B cell (primary cell): ENCODE data around the gene SPSB1.

ENCODE experiments used
- EZH2 ChIP-seq: IDR thresholded peaks from 2 replicates; pipeline ENCODE4 v1.6.1; 2012; ENCODE audit warnings: borderline replicate concordance, low read depth, mild to moderate bottlenecking, moderate library complexity, low read length; ENCODE audit not compliant: insufficient read depth, poor library complexity, severe bottlenecking
- TF ChIP-seq, protein P1 (sequence below): fragments of 200-600 bp; IDR thresholded peaks from one replicate; pipeline ENCODE4 v1.8.0; 2022; ENCODE audit warnings: antibody characterized with exemption, mild to moderate bottlenecking

DNA sequence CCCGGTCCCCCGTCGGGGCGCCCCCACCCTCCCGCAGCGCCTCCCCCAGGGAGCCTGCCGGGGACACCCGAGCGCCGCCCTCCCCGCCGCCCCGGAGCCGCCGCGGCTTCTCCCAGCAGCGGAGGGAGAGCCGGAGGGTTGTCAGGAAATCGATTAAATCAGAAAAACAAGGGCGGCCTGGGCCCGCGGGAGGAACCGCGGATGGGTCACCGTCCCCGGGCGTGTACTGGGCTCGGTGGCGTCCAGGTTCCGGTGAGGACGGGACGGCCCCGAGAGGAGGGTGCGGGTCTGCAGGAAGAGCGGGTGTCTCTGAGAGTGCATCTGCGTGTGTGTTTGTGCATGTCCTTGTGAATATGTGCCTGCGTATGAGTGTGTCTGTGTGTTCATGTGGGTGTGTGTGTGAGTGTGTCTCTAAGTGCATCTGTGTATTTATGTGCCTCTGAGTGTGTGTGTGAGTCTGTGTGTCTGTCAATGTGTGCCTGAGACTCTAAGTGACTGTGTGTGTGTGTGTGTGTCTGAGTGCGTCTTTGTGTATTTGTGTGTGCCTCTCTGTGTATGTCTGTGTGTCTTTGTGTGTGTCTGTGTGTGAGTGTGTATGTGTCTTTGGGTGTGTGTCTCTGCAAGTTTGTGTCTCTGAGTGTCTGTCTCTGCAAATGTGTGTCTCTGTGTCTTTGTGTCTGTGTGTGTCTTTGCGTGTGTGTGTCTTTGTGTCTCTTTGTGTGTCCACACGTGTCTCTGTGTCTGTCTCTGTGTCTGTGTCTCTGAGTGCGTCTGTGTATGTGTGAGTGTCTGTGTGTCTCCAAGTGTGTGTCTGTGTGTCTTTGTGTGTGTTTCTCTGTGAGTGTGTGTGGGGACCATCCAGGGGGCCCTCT, 1.1 kb downstream of the SPSB1 start:
- TF ChIP-seq, protein P1, sequence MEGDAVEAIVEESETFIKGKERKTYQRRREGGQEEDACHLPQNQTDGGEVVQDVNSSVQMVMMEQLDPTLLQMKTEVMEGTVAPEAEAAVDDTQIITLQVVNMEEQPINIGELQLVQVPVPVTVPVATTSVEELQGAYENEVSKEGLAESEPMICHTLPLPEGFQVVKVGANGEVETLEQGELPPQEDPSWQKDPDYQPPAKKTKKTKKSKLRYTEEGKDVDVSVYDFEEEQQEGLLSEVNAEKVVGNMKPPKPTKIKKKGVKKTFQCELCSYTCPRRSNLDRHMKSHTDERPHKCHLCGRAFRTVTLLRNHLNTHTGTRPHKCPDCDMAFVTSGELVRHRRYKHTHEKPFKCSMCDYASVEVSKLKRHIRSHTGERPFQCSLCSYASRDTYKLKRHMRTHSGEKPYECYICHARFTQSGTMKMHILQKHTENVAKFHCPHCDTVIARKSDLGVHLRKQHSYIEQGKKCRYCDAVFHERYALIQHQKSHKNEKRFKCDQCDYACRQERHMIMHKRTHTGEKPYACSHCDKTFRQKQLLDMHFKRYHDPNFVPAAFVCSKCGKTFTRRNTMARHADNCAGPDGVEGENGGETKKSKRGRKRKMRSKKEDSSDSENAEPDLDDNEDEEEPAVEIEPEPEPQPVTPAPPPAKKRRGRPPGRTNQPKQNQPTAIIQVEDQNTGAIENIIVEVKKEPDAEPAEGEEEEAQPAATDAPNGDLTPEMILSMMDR = no peak
- no peak for TF ChIP-seq EZH2
